ENCODE measurements around the gene CNTNAP2. TPM values are rescaled to one million over a fixed set of nuclear protein-coding genes. Genes with fewer than 3 reads are reported as not detected.

CNTNAP2 gene
- total RNA-seq, 1 donor from 2014 or later = 2.0 TPM

DNA sequence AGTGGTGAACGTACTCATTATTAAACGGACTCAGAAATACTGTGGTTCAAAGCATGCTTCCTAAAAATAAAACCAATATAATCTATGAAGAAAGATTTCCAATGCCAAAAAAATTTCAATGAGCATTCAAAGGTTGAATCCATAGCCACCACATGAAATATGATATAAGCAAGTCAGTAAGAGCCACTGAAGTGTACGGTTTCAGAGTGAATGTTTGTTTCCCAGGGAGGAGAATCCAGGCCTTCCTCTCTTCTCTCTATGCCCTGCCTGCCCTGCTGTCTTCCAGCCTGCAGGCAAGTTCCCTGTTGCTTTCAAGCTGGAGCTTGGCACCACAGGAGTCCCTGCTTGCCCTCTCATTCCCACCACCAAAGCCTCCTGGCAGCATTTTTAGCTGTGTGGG is 1302.4 kb downstream of the CNTNAP2 start:
- DNase-seq (ENCODE audit: low spot score) (no peak), ATAC-seq (no peak)

DNA sequence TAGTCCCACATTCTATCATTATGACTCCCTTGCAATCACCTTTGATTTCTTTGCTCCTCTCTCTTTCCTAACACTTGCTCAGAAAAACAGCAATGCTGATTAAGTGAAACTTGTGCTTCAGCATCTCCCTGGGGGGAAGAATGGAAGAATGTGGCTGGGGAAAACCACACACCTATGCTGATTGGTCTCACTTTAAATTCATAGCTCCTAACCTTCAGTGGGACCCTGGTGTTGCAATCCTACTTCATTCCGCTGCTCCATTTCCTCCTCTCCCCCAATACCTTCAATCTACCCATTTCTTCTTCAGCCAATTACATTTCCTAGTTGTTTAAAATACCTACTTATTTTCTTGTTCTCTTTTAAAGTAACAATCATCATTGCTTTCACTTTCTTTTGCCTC is 1307.3 kb downstream of the CNTNAP2 start:
- DNase-seq (ENCODE audit: low spot score) = no peak
- ATAC-seq = no peak

DNA sequence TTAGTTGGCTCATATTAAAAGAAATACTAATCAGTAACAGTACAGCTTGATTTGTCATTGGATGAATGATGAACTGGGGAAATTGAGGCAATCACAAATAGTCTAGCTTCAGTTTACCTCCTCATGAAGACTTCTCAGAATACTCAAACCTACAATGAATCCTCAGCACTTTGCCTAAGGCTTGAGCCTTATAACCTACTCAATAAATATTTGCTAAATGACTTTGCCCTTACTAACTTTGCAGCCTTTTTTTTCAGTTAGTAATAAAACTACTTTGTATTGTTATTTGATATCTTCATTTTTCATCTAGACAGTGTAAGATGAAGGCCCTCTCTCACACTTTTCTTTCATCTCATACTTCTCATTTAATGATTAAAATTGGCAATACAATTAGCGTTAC is 1311.5 kb downstream of the CNTNAP2 start:
- no peak for ATAC-seq

DNA sequence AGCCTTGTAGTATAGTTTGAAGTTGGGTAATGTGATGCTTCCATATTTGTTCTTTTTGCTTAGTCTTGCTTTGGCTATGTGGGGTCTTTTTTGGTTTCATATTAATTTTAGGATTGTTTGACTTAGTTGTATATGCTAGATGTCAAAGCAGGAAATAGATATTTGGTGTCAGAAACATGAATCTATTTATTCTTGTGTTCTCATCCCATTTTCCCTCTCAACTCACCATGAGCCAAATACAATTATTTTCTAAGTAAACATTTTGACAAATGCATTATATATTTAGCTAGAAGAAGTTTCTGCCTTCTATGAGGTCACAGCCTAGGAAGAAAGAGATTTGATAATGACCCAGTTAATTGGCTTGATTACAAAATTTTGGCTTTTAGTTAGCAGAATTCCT is 1313.4 kb downstream of the CNTNAP2 start:
- ATAC-seq = no peak

More for the DNA sequence above, 1311.5 kb downstream of the CNTNAP2 start:
- no peak for DNase-seq (ENCODE audit: low spot score)

DNA sequence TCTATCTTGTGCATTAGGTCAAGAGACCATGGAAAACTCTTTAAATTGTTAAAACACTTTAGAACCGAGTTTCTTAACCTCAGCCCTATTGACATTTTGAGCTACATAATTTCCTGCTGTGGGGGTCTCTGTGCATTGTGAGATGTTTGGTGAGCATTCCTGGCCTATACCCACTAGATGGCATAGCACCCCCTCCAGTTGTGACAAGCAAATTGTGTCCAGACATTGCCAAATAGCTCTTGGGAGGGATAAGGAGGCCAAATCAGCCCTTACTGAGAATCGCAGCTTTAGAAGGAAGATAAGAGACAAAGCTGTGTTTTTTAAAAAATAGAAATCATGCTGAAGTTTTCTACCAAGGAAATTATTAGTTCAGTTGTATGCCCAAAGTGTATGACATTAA is 1315.5 kb downstream of the CNTNAP2 start:
- DNase-seq (ENCODE audit: low spot score) = no peak
- ATAC-seq = no peak

More for the DNA sequence above, 1313.4 kb downstream of the CNTNAP2 start:
- DNase-seq (ENCODE audit: low spot score) = no peak

DNA sequence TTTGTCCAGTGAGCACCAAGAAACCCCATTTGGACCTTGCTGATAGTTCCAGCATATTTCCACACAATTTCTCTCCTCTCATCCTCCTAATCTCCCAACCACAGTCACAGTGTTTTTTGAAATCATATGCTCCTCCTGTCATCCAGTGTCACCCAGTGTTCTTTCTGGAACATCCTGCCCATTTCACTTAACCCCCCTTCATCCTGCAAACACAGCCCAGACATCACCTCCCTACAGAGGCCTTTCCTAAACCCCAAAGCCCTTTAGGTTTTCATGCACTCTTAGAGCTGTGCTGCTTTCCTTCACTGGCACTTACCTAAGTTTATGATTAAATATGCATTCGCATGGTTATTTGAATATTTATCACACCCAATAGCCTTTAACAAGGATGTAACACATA is 1316.0 kb downstream of the CNTNAP2 start:
- no peak for ATAC-seq
- DNase-seq (ENCODE audit: low spot score) = no peak

DNA sequence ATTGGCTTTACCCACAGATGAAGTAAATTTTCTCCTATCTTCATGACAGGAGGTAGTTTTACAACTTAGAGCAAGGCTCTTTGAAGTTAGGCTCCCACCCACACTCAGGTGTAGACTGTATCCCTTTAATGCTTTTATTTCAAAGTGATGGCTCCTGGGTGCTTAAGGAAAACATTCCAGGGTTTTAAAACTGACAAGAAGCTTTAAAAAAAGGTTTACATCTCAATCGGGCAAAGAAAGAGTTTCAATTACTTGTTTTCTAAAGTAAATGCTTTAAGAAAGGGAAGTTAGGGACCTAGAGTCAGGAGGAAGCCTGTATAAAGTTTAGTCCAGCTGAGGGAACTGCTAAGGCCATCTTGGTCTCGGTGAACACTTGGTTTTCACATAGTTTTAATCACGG is 1320.1 kb downstream of the CNTNAP2 start:
- DNase-seq (ENCODE audit: low spot score) = no peak
- no peak for ATAC-seq

DNA sequence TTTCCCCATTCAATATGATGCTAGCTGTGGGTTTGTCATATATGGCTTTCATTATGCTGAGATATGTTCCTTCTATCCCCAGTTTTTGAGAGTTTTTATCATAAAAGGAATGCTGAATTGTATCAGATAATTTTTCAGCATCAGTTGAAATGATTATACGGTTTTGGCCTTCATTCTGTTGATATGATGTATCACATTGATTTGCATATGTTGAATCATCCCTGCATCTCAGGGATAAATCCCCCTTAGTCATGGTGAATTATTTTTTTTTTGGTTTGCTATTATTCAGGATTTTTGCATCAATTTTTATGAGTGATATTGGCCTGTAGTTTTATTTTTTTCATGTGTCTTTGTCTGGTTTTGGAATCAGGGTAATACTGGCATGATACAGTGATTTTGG is 1321.6 kb downstream of the CNTNAP2 start:
- ATAC-seq (no peak), DNase-seq (ENCODE audit: low spot score) (no peak)

DNA sequence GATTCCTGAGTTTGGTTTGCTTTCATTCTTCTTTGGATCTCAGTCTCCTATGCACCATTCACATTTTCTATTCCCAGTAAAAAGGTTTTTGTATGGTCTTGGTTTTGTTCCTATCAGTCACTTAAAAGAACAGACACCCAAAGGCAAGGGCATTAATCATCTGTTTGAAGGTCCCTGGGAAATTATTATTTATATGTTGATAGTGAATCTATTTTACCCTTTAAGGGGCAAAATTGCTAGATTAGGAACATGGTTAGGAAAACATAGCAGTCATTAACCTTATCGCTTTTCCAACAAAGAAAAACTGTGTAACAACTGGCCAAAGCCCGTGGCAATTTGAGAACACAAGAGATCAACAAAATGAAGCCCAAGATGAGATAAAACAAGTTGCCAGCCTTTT is 1327.3 kb downstream of the CNTNAP2 start:
- ATAC-seq = no peak
- DNase-seq (ENCODE audit: low spot score) = no peak

DNA sequence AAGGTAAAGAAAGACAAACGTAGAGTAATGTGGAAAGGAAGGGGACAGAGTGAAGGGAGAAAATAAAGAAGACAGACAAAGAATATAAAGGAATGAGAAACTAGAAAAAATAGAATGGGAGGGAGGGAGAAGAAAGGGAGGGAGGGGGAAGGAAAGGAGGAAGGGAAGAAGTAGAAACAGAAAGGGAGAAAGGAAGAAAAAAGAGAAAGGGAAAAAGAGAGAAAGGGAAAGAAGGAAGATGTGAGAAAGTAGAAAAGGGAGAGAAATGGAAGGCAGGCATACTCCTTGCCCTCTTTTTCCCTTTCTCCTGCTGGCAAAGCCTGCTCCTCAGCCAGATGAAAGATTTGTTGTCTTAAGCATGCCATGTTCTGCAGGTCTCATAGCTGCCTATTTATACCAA is 1336.2 kb downstream of the CNTNAP2 start:
- DNase-seq (ENCODE audit: low spot score) (no peak), ATAC-seq (no peak)

DNA sequence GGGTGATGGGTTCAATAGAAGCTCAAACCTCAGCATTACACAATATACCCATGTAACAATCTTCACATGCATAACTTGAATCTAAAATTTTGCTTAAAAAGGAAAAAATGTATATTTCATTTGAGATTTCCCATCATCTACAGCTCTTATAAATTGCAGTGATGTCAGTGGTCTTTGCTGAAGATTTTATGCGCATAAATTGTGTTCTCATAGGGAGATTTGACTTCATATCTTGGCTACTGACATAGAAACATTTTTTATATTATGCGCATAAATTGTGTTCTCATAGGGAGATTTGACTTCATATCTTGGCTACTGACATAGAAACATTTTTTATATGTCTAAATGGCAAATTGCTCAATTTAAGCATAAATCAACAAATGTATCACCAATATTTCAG is 1348.6 kb downstream of the CNTNAP2 start:
- no peak for ATAC-seq
- DNase-seq (ENCODE audit: low spot score) = no peak

DNA sequence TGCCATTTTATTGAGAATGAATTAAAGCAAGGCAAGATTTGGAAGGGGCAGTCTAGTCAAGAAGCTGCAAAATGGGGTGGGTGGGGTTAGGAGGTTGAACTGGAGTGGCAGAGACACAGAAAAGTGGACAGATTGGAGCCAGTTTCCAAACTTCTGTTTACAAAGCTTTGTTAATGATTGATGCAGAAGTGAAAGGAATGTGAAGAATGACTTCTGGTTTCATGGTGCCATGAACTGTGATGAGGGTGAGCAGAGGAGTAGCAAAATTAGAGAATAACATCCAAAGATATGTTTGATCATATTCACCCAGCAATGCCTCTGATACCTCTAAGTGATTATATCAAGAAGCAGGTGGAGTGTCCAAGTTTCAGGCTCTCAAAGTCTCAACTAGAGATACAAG is 1356.0 kb downstream of the CNTNAP2 start:
- DNase-seq (ENCODE audit: low spot score) (no peak), ATAC-seq (no peak)

DNA sequence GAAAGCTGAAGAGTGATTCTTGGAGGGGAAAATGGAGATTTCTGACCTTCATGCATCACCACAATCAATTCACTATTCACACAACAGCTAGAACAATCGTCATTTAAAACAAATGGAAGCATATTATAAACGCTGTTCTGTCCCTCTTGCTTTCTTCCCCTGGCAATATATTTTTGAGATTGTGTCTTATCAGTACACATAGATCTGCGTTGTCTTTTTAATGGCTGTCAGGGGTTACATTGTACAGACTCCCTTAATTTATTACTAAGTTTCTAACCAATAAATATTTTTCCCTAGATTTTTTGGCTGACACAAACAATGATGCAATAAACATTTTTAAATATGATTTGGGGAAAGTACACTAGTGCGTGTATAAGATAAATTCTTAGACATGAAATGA is 1358.3 kb downstream of the CNTNAP2 start:
- DNase-seq (ENCODE audit: low spot score) (no peak), ATAC-seq (no peak)

DNA sequence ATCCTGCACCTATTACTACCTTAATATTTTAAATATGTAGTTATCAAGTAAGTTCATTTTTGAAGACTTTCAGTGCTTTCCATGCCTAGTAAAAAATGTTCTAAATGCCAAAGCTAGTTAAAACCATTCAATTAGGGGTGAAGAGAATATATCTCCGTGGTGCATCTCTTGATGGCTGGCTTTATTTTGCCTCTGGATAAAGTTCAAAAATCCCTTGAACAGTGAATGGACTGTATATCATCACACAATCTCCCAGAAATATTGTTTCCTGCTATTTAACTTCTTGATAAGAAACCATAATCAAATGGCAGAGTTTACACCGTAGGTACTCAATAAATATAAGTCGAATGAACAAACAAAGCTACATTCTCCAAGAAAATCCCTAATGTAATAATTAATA is 1360.9 kb downstream of the CNTNAP2 start:
- ATAC-seq = no peak
- DNase-seq (ENCODE audit: low spot score) = no peak

DNA sequence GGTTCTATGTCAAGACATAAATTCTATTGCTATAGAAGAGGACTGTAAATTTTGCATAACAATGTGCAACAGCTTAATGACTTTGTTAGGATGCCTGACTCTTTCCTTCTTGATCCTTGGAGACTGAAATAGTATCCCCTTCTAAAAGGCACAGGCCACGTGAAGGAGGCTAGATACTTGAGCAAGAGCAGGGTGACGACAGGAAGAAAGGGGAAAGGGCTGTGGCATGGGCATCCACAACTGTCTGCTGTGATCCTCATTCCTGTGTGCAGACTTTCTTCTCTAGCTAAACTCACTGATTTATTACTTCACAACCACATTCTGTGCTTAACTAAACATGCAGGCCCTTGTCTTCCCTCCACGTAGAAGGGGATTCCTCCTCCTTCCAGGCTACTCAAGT is 1362.2 kb downstream of the CNTNAP2 start:
- ATAC-seq (no peak), DNase-seq (ENCODE audit: low spot score) (no peak)

DNA sequence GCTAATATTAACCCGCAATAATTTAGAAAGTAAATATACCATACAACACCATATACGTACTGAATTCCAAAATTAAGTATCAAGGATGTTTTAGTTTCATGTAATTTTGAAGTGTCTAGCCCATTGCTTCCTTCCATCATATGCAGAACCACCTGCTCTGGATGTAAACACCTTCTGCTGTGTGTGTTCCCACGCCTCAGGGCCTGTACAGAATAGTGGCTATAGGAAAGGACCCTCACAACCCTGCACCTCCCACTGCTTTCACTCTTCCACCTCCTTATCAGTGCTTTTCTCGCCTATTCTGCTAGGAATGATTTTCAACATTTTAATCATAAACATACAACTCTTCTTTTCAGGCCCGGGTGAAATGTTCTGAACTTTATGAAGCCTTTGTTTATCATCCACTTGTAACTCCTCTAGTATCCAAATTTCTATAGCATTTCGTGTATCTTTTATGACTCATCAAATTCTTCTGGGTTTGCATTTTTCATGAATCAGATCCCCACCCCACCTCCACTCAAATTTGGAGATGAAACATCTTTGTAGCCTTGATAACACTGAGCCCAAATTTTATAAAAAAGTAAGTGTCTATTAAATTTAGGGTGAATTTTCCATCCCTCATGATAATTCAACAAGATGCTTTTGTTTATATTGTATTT is 1367.2 kb downstream of the CNTNAP2 start:
- DNase-seq (ENCODE audit: low spot score) (no peak), ATAC-seq (no peak)

DNA sequence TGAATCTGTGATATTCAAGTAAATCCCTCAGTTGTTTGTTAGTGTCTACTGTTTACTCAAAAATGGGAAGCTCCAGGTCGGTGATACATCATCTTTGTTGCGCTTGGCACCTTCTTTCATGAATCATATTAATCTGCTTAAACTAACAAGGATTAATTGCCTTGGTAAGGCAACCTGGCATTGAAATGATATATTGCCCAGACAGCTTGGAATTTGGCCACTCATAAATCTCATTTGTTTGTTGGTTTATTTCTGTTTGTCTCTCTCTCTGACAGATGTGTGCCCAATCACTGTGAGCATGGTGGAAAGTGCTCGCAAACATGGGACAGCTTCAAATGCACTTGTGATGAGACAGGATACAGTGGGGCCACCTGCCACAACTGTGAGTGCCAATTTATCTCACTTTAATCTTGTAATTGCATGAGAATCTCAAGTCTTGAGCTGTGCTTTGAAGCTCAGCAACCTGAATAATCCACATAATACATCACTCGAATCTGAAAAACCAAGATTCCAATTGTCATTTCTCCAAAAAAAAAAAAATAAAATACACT is 1369.1 kb downstream of the CNTNAP2 start:
- no peak for ATAC-seq
- no peak for DNase-seq (ENCODE audit: low spot score)

DNA sequence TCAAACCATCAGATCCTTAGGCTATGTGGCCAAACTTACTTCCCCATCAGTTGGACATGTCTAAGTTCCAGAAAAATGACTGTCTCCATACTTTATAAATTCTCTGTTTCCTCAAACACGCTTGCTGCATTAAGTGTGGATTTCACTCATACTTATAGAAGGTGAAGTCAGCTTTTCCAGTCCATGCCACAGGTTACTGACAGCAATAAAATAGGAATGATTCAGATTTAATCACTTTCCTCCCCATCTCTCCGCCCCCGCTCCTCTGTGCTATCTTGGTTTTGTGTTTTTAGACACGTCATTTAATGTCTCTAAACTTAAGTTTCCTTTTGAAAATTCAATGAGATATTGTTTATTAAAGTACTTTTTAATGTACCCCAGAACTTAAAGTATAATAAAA is 1376.0 kb downstream of the CNTNAP2 start:
- no peak for ATAC-seq

DNA sequence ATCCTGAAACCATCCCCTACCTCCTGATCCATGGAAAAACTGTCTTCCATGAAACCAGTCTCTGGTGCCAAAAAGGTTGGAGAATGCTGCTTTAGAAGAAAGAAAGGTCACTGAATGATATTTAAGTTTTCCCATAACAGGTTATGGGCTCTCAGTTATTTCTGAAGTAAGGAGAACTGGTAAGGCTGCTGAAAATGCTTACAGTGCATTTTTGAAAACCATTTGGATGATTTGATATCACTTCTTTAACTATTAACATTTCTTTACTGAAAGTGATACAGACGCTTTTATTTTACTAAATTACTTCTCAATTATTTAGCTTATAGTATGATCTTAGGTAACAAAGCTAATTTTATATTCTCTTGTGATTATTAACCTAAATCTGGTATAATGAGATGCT is 1379.6 kb downstream of the CNTNAP2 start:
- ATAC-seq (no peak), DNase-seq (ENCODE audit: low spot score) (no peak)

More for the DNA sequence above, 1376.0 kb downstream of the CNTNAP2 start:
- no peak for DNase-seq (ENCODE audit: low spot score)

DNA sequence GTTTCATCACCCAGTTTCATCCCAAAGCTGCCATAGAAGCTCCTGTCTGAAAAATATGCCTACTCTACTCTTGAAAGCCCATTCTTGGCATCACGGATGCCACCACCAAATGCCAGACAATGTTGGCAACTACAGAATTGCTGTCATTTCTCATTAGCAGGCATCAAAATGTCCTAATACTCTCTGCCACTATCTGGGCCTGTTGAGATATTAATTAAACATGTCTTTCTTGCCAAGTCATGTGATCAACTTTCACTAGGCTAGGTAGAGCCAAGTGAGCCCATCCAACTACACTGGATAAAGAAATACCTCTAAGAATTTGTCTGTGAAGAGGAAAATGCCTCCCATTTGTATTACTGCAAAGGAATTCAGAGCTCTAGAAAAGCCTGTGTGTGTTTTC is 1380.6 kb downstream of the CNTNAP2 start:
- no peak for ATAC-seq
- DNase-seq (ENCODE audit: low spot score) = no peak

DNA sequence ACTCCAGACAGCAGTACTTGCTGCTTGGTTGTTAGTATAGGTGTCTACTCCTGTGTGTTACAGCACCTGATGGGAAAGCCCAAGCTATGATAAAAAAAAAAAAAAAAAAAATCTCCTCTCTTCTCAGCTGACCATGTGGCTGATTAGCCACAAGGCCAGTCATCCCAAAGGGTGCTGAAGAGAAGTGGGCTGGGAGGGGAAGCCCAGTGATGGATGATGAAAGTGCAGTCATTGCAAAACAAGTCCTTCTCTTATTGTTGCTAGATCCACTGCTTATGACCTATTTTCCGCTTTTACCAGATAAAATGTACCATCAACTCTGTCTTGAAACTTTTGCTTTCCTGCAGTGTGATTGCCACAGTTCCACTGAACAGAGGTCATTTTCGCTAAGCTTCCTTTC is 1381.5 kb downstream of the CNTNAP2 start:
- ATAC-seq (no peak), DNase-seq (ENCODE audit: low spot score) (no peak)

DNA sequence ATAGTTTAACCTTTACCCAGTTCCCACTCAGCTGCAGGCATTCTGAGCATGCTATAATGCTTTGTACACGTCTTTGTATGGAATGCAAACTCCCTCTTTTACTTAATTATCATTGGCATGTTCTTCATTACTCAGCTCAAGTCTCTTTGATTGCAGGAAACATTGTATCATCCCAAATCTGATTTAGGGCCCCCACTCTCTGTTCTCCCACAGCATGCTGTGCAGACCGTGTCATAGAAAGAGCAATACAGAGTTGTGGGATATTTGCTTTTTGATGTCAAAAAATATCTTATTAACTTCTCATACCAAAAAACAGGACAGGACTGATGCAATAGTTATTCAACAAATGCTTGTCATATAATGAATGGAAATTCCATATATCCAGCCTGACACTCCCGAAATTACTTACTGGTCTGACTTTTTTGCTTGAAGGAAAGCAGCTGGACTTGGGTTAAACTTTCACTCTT is 1392.5 kb downstream of the CNTNAP2 start:
- no peak for DNase-seq (ENCODE audit: low spot score)

More for the DNA sequence above, 1392.5 kb downstream of the CNTNAP2 start:
- ATAC-seq = no peak

Data from left lobe of liver (tissue), 2 donors.